ENCODE data around the gene RAX2.
"Not testable (repeated sequence)": the region's sequence is repeated elsewhere in the genome, so short reads cannot be mapped to it uniquely, and the experiment has no call there.

The RAX2 gene

DNA sequence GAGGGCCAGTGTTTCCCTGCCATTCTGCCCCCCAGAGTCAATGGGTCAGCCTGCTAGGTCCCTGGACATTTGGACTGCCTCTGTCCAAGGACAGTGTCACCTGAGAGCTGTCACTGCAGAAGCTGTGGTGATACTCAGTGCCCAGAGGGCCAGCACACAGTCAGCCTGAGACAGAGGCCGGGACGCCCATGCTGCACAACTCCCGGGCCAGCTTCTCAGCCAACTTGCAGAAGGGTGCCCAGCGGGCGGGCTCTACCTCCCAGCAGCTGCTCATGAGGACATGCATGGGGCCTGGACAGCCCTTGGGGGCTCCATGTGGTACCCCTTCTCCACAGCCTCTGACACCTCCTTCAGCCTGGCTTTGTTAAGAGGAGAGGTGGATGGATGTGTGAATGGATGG is 3.8 kb upstream of the RAX2 start:
- no peak for DNase-seq

GRCh38 chr19:3775374-3775711 is 3.3 kb upstream of the RAX2 start:
- DNase-seq: no peak

GRCh38 chr19:3774621-3775373 is 2.8 kb upstream of the RAX2 start:
- no peak for DNase-seq

- no peak for DNase-seq
Measured at GRCh38 chr19:3773814-3774515, 1.9 kb upstream of the RAX2 start.

- DNase-seq: no peak
Measured at GRCh38 chr19:3771000-3771905, 775 bp downstream of the RAX2 start.

DNA sequence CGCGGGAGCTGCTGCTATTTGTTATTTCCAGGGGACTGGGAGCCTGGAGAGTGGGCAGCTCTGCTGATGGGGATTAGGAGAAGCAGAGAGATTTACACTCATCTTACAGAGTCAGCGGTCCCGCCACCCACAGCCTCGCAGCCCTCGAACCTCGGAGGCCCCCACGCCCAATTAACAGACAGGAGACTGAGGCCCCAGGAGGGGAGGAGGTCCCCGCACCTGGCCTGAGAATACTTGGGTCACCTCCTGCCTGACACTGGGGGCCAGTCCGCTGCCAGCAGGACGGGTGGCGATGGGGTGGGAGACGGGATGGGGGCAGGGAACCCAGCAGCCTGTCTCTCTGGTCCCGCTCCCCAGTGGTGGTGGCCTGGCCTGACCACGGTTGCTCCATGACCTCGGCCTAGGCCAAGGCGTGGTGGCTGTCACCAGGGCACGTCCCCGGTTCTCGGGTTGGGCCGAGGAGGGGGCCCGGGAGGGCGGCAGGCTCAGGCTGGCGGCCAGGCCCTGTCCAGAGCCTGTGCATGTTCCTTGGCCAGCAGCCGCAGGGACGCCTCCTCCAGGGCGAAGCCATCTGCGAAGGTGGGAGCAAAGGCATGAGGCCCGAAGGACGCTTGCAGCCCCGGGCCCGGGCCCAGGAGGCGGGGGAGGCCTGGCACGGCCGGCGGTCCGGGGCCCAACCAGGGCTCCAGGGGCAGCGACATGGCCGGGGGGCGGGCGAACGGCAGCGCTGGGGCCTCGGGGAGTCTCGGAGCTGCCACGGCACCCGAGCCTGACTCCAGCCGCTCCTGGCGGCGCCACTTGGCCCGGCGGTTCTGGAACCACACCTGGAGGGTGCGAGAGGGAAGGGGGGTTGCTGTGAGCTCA is 1.7 kb downstream of the RAX2 start:
- no peak for DNase-seq

DNA sequence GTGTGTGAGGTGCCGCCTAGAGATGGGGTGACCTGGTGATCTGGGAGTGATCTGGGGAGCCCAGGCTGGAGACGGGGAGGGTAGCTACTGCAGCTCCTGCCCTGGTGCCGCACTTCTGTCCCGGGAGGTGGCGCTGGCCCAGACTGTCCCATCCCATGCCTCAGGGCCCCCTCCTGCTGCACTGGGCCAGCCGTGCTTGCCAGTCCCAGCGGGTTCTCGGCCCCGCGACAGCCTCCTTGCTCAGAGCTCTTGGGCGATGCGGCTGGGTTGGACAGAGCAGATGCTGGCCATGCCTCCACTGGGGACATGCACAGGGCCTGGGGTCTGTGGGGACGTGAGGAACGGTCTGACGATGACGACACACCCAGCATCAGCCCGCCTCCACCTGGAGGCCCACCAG is 2.5 kb downstream of the RAX2 start:
- no peak for DNase-seq

DNA sequence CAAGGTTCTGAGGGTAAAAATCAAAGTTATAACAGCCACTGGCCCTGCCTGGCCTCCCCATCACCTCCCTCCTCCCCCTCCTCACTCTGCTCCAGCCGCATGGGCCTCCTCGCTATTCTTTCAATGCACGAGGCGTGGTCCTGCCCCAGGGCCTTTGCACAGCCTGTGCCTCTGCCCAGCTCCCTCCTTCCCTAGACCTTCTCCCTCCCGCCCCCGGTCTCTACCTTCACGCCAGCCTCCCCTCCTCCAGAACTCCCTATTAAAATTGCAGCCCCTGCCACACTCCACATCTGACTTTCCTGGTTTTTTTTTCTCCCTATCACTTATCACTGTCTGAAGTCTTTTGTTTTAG is 3.3 kb downstream of the RAX2 start:
- no peak for DNase-seq

GRCh38 chr19:3768015-3768747 is 3.8 kb downstream of the RAX2 start:
- no peak for DNase-seq

- DNase-seq: no peak
Measured at GRCh38 chr19:3767050-3767449, 5.0 kb downstream of the RAX2 start.

DNA sequence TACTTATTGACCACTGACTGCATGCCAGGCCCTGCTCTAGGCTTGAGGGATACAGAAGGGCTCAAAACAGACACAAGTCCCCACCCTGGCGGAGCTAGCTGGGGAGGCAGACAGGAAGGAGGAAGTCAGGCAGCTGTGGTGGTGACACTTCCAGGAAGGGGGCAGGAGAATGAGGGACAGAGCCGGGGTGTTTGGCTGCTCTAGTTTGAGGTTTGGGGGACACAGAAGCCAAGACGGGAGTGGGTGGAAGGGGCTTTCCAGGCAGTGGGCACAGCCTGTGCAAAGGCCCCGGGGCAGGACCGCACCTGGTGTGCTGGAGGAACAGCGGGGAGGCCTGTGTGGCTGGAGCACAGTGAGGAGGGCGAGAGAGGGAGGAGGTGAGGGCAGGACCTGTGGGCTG is 5.5 kb downstream of the RAX2 start:
- DNase-seq: no peak

DNA sequence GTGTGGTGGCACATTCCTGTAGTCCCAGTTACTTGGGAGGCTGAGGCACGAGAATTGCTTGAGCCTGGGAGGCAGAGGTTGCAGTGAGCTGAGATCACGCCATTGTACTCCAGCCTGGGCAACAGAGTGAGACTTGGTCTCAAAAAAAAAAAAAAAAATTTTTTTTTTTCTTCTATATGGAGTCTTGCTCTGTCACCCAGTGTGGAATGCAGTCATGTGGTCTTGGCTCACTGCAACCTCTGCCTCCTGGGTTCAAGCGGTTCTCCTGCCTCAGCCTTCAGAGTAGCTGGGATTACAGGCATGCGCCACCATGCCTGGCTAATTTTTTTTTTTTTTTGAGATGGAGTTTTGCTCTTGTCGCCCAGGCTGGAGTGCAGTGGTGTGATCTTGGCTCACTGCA is 6.3 kb downstream of the RAX2 start:
- DNase-seq: not testable (repeated sequence)

DNA sequence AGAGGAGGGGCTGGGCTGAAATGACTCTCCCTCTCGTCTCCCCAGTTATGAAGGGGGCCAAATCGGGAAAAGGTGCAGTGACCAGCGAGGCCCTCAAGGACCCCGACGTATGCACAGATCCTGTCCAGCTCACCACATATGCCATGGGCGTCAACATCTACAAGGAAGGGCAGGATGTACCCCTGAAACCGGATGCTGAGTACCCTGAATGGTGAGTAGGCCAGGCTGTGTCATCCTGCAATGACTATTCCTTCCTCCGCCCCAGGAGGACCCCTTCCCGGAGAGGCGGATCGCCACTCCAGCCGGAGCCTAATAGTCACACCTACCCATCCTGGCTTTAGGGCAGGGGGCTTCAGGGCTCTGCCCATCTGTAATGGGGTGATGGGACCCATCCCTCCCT is 6.9 kb downstream of the RAX2 start:
- no peak for DNase-seq

- DNase-seq: peak; percentile 98
Measured at GRCh38 chr19:3762501-3763459, 9.2 kb downstream of the RAX2 start, which contains the start of gene MRPL54. TSS of gene MRPL54 (plus strand) at chr19:3762682. CDS start at chr19:3762701, 19 bp downstream.

- DNase-seq: no peak
Measured at GRCh38 chr19:3762130-3762473, 9.9 kb downstream of the RAX2 start.

- peak; percentile 92 for DNase-seq
Measured at GRCh38 chr19:3761382-3762129, 10.5 kb downstream of the RAX2 start, which contains the start of gene APBA3. TSS of gene APBA3 (minus strand) at chr19:3761692. CDS start at chr19:3760264, 1,428 bp downstream.

- DNase-seq: peak; percentile 33
Measured at GRCh38 chr19:3760871-3761361, 11.1 kb downstream of the RAX2 start.

- DNase-seq: no peak
Measured at GRCh38 chr19:3759482-3760254, 12.4 kb downstream of the RAX2 start.

DNA sequence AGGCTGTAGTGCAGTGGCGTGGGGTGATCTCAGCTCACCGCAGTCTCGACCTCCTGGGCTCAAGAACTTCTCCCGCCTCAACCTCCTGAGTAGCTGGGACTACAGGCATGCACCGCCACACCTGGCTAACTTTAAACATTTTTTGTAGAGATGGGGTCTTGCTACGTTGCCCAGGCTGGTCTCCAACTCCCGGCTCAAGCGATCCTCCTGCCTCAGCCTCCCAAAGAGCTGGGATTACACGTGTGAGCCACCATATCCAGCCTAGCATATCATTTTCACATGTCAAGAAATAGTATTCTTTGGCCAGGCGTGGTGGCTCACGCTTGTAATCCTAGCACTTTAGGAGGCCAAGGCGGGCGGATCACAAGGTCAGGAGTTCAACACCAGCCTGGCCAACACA is 13.7 kb downstream of the RAX2 start:
- DNase-seq: not testable (repeated sequence)
